Subcutaneous abdominal adipose tissue (tissue), 5 donors: ENCODE data around the gene LTF.
A peak's percentile ranks its signal among the peaks of the same experiment; 100 is the strongest.

Source experiments
- H3K27ac ChIP-seq: one replicate; pipeline ENCODE4 v1.7.0; 2013; ENCODE audit warnings: low read depth, mild to moderate bottlenecking, inconsistent platforms, low read length, moderate library complexity
- H3K27me3 ChIP-seq, 5 donors: one replicate each; pipeline ENCODE4 v1.7.0; 2013; ENCODE audit warnings: low read length in 5 of 5, inconsistent platforms in 1 of 5; ENCODE audit not compliant: control insufficient read depth in 5 of 5, insufficient read depth in 4 of 5
- H3K36me3 ChIP-seq, 5 donors: one replicate each; pipeline ENCODE4 v1.7.0; 2013; ENCODE audit warnings: low read length in 5 of 5; ENCODE audit not compliant: control insufficient read depth in 5 of 5, insufficient read depth in 5 of 5
- H3K4me1 ChIP-seq, 5 donors: one replicate each; pipeline ENCODE4 v1.7.0; 2013; ENCODE audit warnings: low read length in 5 of 5, mild to moderate bottlenecking in 3 of 5, moderate library complexity in 1 of 5; ENCODE audit not compliant: control insufficient read depth in 5 of 5, insufficient read depth in 5 of 5
- H3K4me3 ChIP-seq, 5 donors: one replicate each; pipeline ENCODE4 v1.7.0; 2013; ENCODE audit warnings: low read length in 5 of 5, low read depth in 1 of 5
- H3K9ac ChIP-seq, 5 donors: one replicate each; pipeline ENCODE4 v1.7.0; 2013; ENCODE audit warnings: low read length in 5 of 5, mild to moderate bottlenecking in 4 of 5, moderate library complexity in 3 of 5
- H3K9me3 ChIP-seq, 5 donors: one replicate each; pipeline ENCODE4 v1.7.0; 2013; ENCODE audit warnings: low read length in 5 of 5; ENCODE audit not compliant: control insufficient read depth in 5 of 5
- donor health status: healthy.
- donor health status: healthy.
- donor health status: healthy.
- donor health status: healthy.
- donor health status: healthy.

Gene LTF

GRCh38 chr3:46490338-46491084, 25.8 kb upstream of the LTF start:
- no peak overlapping the region for H3K27ac ChIP-seq

DNA sequence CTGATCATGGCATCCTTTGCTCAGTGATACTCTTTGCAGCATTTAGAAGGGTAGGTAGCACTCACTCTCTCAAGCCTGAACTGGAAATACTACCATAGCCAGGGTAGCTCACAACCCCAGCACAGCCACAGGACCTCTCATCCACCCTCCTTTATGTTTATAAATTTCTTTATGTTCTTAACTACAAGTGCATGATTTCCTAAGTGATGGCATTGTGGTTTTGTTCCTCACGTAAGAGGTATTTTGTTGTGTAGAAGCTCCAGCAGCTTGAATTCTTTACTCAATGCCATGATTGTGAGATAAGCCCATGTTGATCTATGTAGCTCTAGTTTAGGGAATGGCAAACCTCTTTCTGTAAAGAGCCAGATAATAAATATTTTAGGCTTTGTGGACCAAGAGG, 25.2 kb upstream of the LTF start:
- no peak overlapping the region for H3K4me3 ChIP-seq
- no peaks in the 10 kb centered on the region for H3K36me3 ChIP-seq
- no peak overlapping the region for H3K27ac ChIP-seq
- H3K4me1 ChIP-seq: peaks cover 0 to 6% (median 5%) of the 10 kb centered on the region in 5 donors
- no peaks in the 10 kb centered on the region for H3K27me3 ChIP-seq
- H3K9me3 ChIP-seq: no peaks in the 10 kb centered on the region
- H3K9ac ChIP-seq: no peak overlapping the region

More at GRCh38 chr3:46490338-46491084, 25.8 kb upstream of the LTF start:
- H3K4me3 ChIP-seq: no peak overlapping the region
- peaks cover 0 to 6% (median 5%) of the 10 kb centered on the region in 5 donors for H3K4me1 ChIP-seq
- no peak overlapping the region for H3K9ac ChIP-seq
- no peaks in the 10 kb centered on the region for H3K27me3 ChIP-seq
- H3K9me3 ChIP-seq: no peaks in the 10 kb centered on the region
- no peaks in the 10 kb centered on the region for H3K36me3 ChIP-seq

DNA sequence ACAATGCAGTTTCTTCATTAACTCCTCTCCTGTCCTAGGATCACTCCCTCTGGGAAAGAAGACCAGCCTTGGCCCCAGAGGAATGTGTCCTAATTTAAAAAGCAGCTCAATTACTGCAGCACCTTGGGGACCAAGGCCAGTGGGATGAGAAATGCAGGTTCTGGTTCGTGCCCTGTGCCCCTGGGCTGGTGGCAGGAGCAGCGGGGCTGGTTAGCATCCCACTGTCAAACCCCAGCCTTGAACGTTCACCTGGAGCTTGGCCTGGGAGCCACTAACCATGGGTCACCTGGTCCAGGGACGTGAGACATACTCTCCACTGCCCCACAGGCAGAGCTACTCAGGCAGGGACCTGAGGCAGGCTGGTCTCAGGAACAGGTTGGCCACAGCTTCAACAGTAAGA, 24.7 kb upstream of the LTF start:
- Histone ChIP-seq H3K27me3 (no peaks in the 10 kb centered on the region), H3K36me3 (no peaks in the 10 kb centered on the region), H3K4me3 (no peak overlapping the region), H3K9me3 (no peaks in the 10 kb centered on the region), H3K4me1 (peaks cover 0 to 6% (median 5%) of the 10 kb centered on the region in 5 donors), H3K27ac (no peak overlapping the region), H3K9ac (no peak overlapping the region)

GRCh38 chr3:46488735-46489361, 24.1 kb upstream of the LTF start:
- Histone ChIP-seq H3K36me3 (no peaks in the 10 kb centered on the region), H3K9me3 (no peaks in the 10 kb centered on the region), H3K9ac (no peak overlapping the region), H3K27me3 (no peaks in the 10 kb centered on the region), H3K27ac (no peak overlapping the region), H3K4me1 (peaks cover 0 to 6% (median 5%) of the 10 kb centered on the region in 5 donors), H3K4me3 (peak overlapping the region in 4 of 5 donors; percentile 44 to 55 (median 47))

DNA sequence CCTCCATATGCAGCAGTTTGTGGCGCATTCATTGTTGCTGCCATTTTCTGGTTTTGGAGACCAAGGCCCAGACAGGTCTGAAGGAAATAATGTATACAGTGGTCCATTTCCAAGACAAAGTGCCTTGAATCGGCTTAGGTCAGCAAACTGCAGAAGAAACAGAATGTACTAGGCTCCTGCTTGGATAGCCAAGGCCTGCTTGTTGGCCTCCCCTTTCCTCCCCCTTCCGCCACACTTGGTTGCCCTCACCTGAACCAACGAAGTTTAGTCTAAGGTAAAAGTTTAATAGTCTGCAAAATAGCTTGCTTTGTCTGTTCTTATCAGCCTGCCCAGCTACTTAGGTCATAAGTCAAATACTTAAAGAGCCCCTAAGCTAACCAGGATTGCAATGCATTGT, 21.1 kb upstream of the LTF start:
- Histone ChIP-seq H3K27ac (no peak overlapping the region), H3K9me3 (no peaks in the 10 kb centered on the region), H3K4me3 (no peak overlapping the region), H3K36me3 (no peaks in the 10 kb centered on the region), H3K27me3 (no peaks in the 10 kb centered on the region), H3K9ac (no peak overlapping the region), H3K4me1 (peaks cover 0 to 6% (median 5%) of the 10 kb centered on the region in 5 donors)

GRCh38 chr3:46484911-46485778, 20.4 kb upstream of the LTF start:
- Histone ChIP-seq H3K27ac (no peak overlapping the region), H3K36me3 (no peaks in the 10 kb centered on the region), H3K4me1 (peaks cover 0 to 6% (median 5%) of the 10 kb centered on the region in 5 donors), H3K9ac (no peak overlapping the region), H3K27me3 (no peaks in the 10 kb centered on the region), H3K4me3 (no peak overlapping the region), H3K9me3 (no peaks in the 10 kb centered on the region)

GRCh38 chr3:46484388-46484787, 19.7 kb upstream of the LTF start:
- Histone ChIP-seq H3K4me1 (peaks cover 0 to 6% (median 5%) of the 10 kb centered on the region in 5 donors), H3K27ac (no peak overlapping the region), H3K9ac (no peak overlapping the region), H3K9me3 (no peaks in the 10 kb centered on the region), H3K27me3 (no peaks in the 10 kb centered on the region), H3K36me3 (no peaks in the 10 kb centered on the region), H3K4me3 (no peak overlapping the region)

DNA sequence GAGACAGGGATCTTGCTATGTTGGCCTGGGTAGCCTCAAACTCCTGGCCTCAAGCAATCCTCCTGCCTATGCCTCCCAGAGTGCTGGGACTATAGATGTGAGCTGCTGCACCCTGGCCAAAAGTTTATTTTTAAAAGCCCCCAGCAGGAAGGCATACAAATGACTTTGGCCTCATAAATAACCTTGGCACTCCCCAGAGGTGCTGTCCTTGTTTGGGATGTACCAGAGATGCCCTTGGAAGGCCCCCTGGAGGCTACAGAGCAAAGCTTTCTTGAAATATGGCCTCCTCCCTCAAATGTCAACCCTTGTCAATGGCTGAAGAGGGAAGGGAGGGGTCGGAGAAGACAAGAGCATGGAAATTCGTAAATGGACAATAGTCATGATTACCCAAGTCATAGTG, 19.1 kb upstream of the LTF start:
- no peak overlapping the region for H3K9ac ChIP-seq
- no peaks in the 10 kb centered on the region for H3K36me3 ChIP-seq
- no peaks in the 10 kb centered on the region for H3K9me3 ChIP-seq
- peaks cover 0 to 3% (median 2%) of the 10 kb centered on the region in 5 donors for H3K4me1 ChIP-seq
- no peak overlapping the region for H3K27ac ChIP-seq
- no peak overlapping the region for H3K4me3 ChIP-seq
- H3K27me3 ChIP-seq: no peaks in the 10 kb centered on the region

GRCh38 chr3:46482632-46483350, 18.1 kb upstream of the LTF start:
- H3K36me3 ChIP-seq: no peaks in the 10 kb centered on the region
- no peak overlapping the region for H3K27ac ChIP-seq
- peaks cover 0 to 3% (median 0%) of the 10 kb centered on the region in 5 donors for H3K27me3 ChIP-seq
- H3K4me3 ChIP-seq: no peak overlapping the region
- H3K4me1 ChIP-seq: no peaks in the 10 kb centered on the region
- H3K9me3 ChIP-seq: no peaks in the 10 kb centered on the region
- H3K9ac ChIP-seq: no peak overlapping the region
